Suprapubic skin (tissue), 3 donors: ENCODE results near the gene ARHGAP31.

Source experiments
- CTCF ChIP-seq, 2 donors: fragments of 200-600 bp in 1 of 2; fragments of 450-650 bp in 1 of 2; sonication (generic) in 1 of 2; IDR thresholded peaks; one replicate each; pipeline ENCODE4 v1.5.1; 2016 to 2019; ENCODE audit warnings: antibody characterized with exemption in 2 of 2, mild to moderate bottlenecking in 1 of 2, moderate library complexity in 1 of 2
- POLR2AphosphoS5 ChIP-seq, 3 donors: sonication (generic); formaldehyde crosslinking; IDR thresholded peaks; one replicate each; pipeline ENCODE4 v1.6.1; 2017; ENCODE audit warnings: antibody characterized with exemption in 3 of 3

- TF ChIP-seq CTCF (IDR thresholded peaks at IDR 0.05) (no peak), POLR2AphosphoS5 (IDR thresholded peaks at IDR 0.05) (no peak)
Observed at GRCh38 chr3:119330858-119331257, 36.7 kb downstream of the ARHGAP31 start.
